Measurements from ENCODE around the gene TAGLN2.

Gene TAGLN2

GRCh38 chr1:159930634-159931033 is 5.3 kb upstream of the TAGLN2 start:
- peaks cover 11% of the 10 kb centered on the region for H3K4me1 ChIP-seq (ENCODE audit: insufficient read depth, poor library complexity, severe bottlenecking)
- H3K9me3 ChIP-seq (ENCODE audit: severe bottlenecking) = no peaks in the 10 kb centered on the region
- DNase-seq (ENCODE audit: low spot score) (no peak), ATAC-seq (ENCODE audit: low read depth) (no peak)
- H3K27me3 ChIP-seq (ENCODE audit: insufficient read depth, poor library complexity, severe bottlenecking) = no peaks in the 10 kb centered on the region
- TF ChIP-seq, protein P1, sequence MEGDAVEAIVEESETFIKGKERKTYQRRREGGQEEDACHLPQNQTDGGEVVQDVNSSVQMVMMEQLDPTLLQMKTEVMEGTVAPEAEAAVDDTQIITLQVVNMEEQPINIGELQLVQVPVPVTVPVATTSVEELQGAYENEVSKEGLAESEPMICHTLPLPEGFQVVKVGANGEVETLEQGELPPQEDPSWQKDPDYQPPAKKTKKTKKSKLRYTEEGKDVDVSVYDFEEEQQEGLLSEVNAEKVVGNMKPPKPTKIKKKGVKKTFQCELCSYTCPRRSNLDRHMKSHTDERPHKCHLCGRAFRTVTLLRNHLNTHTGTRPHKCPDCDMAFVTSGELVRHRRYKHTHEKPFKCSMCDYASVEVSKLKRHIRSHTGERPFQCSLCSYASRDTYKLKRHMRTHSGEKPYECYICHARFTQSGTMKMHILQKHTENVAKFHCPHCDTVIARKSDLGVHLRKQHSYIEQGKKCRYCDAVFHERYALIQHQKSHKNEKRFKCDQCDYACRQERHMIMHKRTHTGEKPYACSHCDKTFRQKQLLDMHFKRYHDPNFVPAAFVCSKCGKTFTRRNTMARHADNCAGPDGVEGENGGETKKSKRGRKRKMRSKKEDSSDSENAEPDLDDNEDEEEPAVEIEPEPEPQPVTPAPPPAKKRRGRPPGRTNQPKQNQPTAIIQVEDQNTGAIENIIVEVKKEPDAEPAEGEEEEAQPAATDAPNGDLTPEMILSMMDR (IDR thresholded peaks at IDR 0.05; ENCODE audit: poor library complexity, severe bottlenecking) = no peak
- H3K36me3 ChIP-seq (ENCODE audit: low read depth) = 0 out of 2 replicates have a peak, but pooled peaks cover 4% of the 10 kb centered on the region
- H3K27ac ChIP-seq (ENCODE audit: poor library complexity, severe bottlenecking) = no peak overlapping the region
- H3K4me3 ChIP-seq (ENCODE audit: severe bottlenecking) = no peak overlapping the region

DNA sequence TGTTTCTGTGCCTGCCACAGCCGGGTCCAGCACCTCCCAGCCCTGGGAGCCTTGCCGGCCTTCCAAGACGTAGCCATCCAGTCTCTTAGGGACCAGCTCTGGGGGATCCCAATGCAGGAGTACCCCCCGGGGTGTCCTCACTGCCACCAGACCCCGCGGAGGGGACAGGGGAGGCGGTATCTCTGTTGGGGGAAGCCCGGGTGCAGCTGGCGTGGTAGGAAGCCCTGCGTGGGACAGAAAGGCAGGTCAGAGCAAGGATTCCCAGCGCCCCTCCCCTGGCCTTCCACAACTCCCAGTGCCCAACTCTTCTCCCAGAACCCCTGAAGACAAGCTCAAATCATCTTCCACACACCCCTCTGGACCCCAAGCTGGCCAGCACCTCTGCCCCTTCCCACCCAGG is 4.9 kb upstream of the TAGLN2 start:
- H3K4me3 ChIP-seq (ENCODE audit: severe bottlenecking) = no peak overlapping the region
- no peak overlapping the region for H3K27ac ChIP-seq (ENCODE audit: poor library complexity, severe bottlenecking)
- H3K9me3 ChIP-seq (ENCODE audit: severe bottlenecking) = no peaks in the 10 kb centered on the region
- no peaks in the 10 kb centered on the region for H3K27me3 ChIP-seq (ENCODE audit: insufficient read depth, poor library complexity, severe bottlenecking)
- DNase-seq (ENCODE audit: low spot score) (no peak), ATAC-seq (ENCODE audit: low read depth) (no peak)
- peaks cover 11% of the 10 kb centered on the region for H3K4me1 ChIP-seq (ENCODE audit: insufficient read depth, poor library complexity, severe bottlenecking)
- TF ChIP-seq, protein P1 (IDR thresholded peaks at IDR 0.05; ENCODE audit: poor library complexity, severe bottlenecking) = no peak
- H3K36me3 ChIP-seq (ENCODE audit: low read depth) = 0 out of 2 replicates have a peak, but pooled peaks cover 4% of the 10 kb centered on the region

- Histone ChIP-seq H3K9me3 (ENCODE audit: severe bottlenecking) (no peaks in the 10 kb centered on the region), H3K36me3 (ENCODE audit: low read depth) (0 out of 2 replicates have a peak, but pooled peaks cover 4% of the 10 kb centered on the region), H3K27me3 (ENCODE audit: insufficient read depth, poor library complexity, severe bottlenecking) (no peaks in the 10 kb centered on the region), H3K4me3 (ENCODE audit: severe bottlenecking) (no peak overlapping the region), H3K27ac (ENCODE audit: poor library complexity, severe bottlenecking) (no peak overlapping the region), H3K4me1 (ENCODE audit: insufficient read depth, poor library complexity, severe bottlenecking) (peaks cover 11% of the 10 kb centered on the region)
- no peak for ATAC-seq (ENCODE audit: low read depth)
- TF ChIP-seq, protein P1 (IDR thresholded peaks at IDR 0.05; ENCODE audit: poor library complexity, severe bottlenecking) = no peak
- no peak for DNase-seq (ENCODE audit: low spot score)
Observed at GRCh38 chr1:159929155-159930051, 4.1 kb upstream of the TAGLN2 start.

DNA sequence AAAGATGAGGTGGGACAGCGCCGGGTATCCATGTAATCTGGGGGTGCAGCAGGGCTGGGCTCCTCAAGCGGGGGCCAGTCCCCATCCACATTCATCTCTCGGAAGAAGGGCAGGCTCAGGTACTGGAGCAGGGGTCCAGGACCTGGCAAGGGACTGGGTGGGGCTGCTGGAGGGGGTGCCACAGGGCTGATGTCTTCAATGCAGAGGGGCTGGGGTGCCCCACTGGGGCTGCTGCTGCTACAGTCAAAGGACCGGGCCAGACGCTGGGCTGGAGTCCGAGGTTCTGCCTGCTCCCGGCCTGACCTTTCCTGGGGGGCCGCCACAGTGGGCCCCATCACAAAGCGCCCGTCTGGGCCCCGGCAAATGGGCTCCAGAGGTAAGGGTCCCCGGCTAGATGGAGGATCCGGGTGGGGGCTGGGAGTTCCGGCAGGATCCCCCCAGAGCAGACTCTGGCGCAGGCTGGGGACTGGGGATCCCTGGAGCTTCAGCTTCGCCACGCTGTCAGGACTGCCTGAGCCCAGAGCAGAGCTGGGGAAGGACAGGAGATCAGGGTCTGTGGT is 3.3 kb upstream of the TAGLN2 start:
- Histone ChIP-seq H3K27ac (ENCODE audit: poor library complexity, severe bottlenecking) (no peak overlapping the region), H3K27me3 (ENCODE audit: insufficient read depth, poor library complexity, severe bottlenecking) (no peaks in the 10 kb centered on the region), H3K36me3 (ENCODE audit: low read depth) (peaks cover 4% of the 10 kb centered on the region; the same call in 1 of the 2 replicates), H3K9me3 (ENCODE audit: severe bottlenecking) (no peaks in the 10 kb centered on the region), H3K4me3 (ENCODE audit: severe bottlenecking) (no peak overlapping the region), H3K4me1 (ENCODE audit: insufficient read depth, poor library complexity, severe bottlenecking) (peaks cover 9% of the 10 kb centered on the region)
- no peak for ATAC-seq (ENCODE audit: low read depth)
- TF ChIP-seq, protein P1 (IDR thresholded peaks at IDR 0.05; ENCODE audit: poor library complexity, severe bottlenecking) = no peak
- DNase-seq (ENCODE audit: low spot score) = no peak

Data from RWPE2 (cell line).